Nephron progenitor cell (in vitro differentiated cells): ENCODE measurements around the gene MRO.
"Not testable (repeated sequence)": the region's sequence is repeated elsewhere in the genome, so short reads cannot be mapped to it uniquely, and the experiment has no call there.

Experiments used
- DNase-seq: peaks from one replicate; pipeline ENCODE4 v3.0.0; 2021
- H3K27ac Mint-ChIP-seq: 2 replicates; pipeline ENCODE4 v1.8.0; 2021; ENCODE audit warnings: mild to moderate bottlenecking, moderate library complexity, mixed read lengths
- H3K27me3 Mint-ChIP-seq: 2 replicates; pipeline ENCODE4 v1.8.0; 2021; ENCODE audit warnings: mild to moderate bottlenecking, low read depth, mixed read lengths; ENCODE audit not compliant: poor library complexity
- H3K36me3 Mint-ChIP-seq: 2 replicates; pipeline ENCODE4 v1.8.0; 2021; ENCODE audit warnings: low read depth, mixed read lengths
- H3K4me1 Mint-ChIP-seq: 2 replicates; pipeline ENCODE4 v1.8.0; 2021; ENCODE audit warnings: mixed read lengths
- H3K4me3 Mint-ChIP-seq: 2 replicates; pipeline ENCODE4 v1.8.0; 2021; ENCODE audit warnings: mild to moderate bottlenecking, moderate library complexity, mixed read lengths
- H3K9me3 Mint-ChIP-seq: 2 replicates; pipeline ENCODE4 v1.8.0; 2021; ENCODE audit warnings: mild to moderate bottlenecking, moderate library complexity, mixed read lengths
- CTCF ChIP-seq: fragments of 200-600 bp; sonication (generic); IDR thresholded peaks from 2 replicates; pipeline ENCODE4 v1.5.0; 2021; ENCODE audit warnings: antibody characterized with exemption

The MRO gene

GRCh38 chr18:50783553-50783952 is 36.3 kb downstream of the MRO start:
- TF ChIP-seq CTCF = no peak
- Mint-ChIP-seq H3K4me1 (peaks cover 23% of the 10 kb centered on the region), H3K27me3 (peaks cover 7% of the 10 kb centered on the region), H3K36me3 (no peaks in the 10 kb centered on the region), H3K9me3 (peaks cover 10% of the 10 kb centered on the region), H3K27ac (no peak overlapping the region), H3K4me3 (no peak overlapping the region)
- no peak for DNase-seq

GRCh38 chr18:50779021-50779420 is 40.8 kb downstream of the MRO start:
- H3K9me3 Mint-ChIP-seq, DNase-seq, H3K27me3 Mint-ChIP-seq, H3K4me3 Mint-ChIP-seq, H3K27ac Mint-ChIP-seq, H3K36me3 Mint-ChIP-seq, H3K4me1 Mint-ChIP-seq: not testable (repeated sequence)

GRCh38 chr18:50776383-50776782 is 43.4 kb downstream of the MRO start:
- Mint-ChIP-seq H3K27ac (no peak overlapping the region), H3K36me3 (no peaks in the 10 kb centered on the region), H3K4me3 (no peak overlapping the region), H3K4me1 (peaks cover 7% of the 10 kb centered on the region), H3K27me3 (peaks cover 7% of the 10 kb centered on the region), H3K9me3 (peaks cover 24% of the 10 kb centered on the region)
- no peak for DNase-seq
- no peak for TF ChIP-seq CTCF

- H3K9me3 Mint-ChIP-seq = peaks cover 27% of the 10 kb centered on the region
- H3K4me1 Mint-ChIP-seq = peaks cover 7% of the 10 kb centered on the region
- DNase-seq = no peak
Measured at GRCh38 chr18:50775726-50776125, 44.1 kb downstream of the MRO start.

GRCh38 chr18:50775207-50775606 is 44.6 kb downstream of the MRO start:
- Mint-ChIP-seq H3K4me1 (peaks cover 7% of the 10 kb centered on the region), H3K36me3 (peaks cover 6% of the 10 kb centered on the region), H3K4me3 (no peak overlapping the region), H3K27ac (no peak overlapping the region), H3K9me3 (peaks cover 33% of the 10 kb centered on the region), H3K27me3 (peaks cover 7% of the 10 kb centered on the region)
- no peak for TF ChIP-seq CTCF
- no peak for DNase-seq

More at GRCh38 chr18:50775726-50776125, 44.1 kb downstream of the MRO start:
- H3K27me3 Mint-ChIP-seq = peaks cover 7% of the 10 kb centered on the region
- no peak overlapping the region for H3K4me3 Mint-ChIP-seq
- peaks cover 1% of the 10 kb centered on the region for H3K36me3 Mint-ChIP-seq
- no peak overlapping the region for H3K27ac Mint-ChIP-seq
- no peak for TF ChIP-seq CTCF

- H3K27me3 Mint-ChIP-seq = peaks cover 6% of the 10 kb centered on the region
- H3K4me1 Mint-ChIP-seq = no peaks in the 10 kb centered on the region
- H3K4me3 Mint-ChIP-seq = no peak overlapping the region
- H3K9me3 Mint-ChIP-seq = peaks cover 82% of the 10 kb centered on the region
- peaks cover 43% of the 10 kb centered on the region for H3K36me3 Mint-ChIP-seq
- no peak for DNase-seq
- H3K27ac Mint-ChIP-seq = no peak overlapping the region
- no peak for TF ChIP-seq CTCF
Measured at GRCh38 chr18:50769463-50769862, 50.4 kb downstream of the MRO start.
